Neural progenitor cell (in vitro differentiated cells): Measurements from ENCODE around the gene CCDC71L. TPM values are rescaled to one million over a fixed set of nuclear protein-coding genes. Genes with fewer than 3 reads are reported as not detected.
"Not testable (repeated sequence)": the region's sequence is repeated elsewhere in the genome, so short reads cannot be mapped to it uniquely, and the experiment has no call there.

Source experiments
- DNase-seq: peaks from one replicate; pipeline ENCODE4 v3.0.0-alpha.2; 2016; ENCODE audit warnings: low spot score
- H2AFZ ChIP-seq: fragments of 200-600 bp; sonication (generic); replicated peaks from 2 replicates; pipeline ENCODE4 v1.6.1; 2016; ENCODE audit warnings: antibody characterized with exemption
- H3F3A ChIP-seq: fragments of 200-600 bp; sonication (generic); 2 replicates; pipeline ENCODE4 v1.6.1; 2016; ENCODE audit warnings: antibody characterized with exemption, low read depth
- H3K27ac ChIP-seq: fragments of 200-600 bp; sonication (generic); 2 replicates; pipeline ENCODE4 v1.5.1; 2016; ENCODE audit warnings: mild to moderate bottlenecking
- H3K27me3 ChIP-seq: fragments of 200-600 bp; sonication (generic); 2 replicates; pipeline ENCODE4 v1.6.1; 2016; ENCODE audit warnings: mild to moderate bottlenecking, moderate library complexity
- H3K36me3 ChIP-seq: fragments of 200-600 bp; sonication (generic); 2 replicates; pipeline ENCODE4 v1.5.1; 2016
- H3K4me1 ChIP-seq: fragments of 200-600 bp; sonication (generic); 2 replicates; pipeline ENCODE4 v1.6.1; 2016; ENCODE audit warnings: mixed run types
- H3K4me2 ChIP-seq: fragments of 200-600 bp; sonication (generic); 2 replicates; pipeline ENCODE4 v1.6.1; 2016
- H3K4me3 ChIP-seq: fragments of 200-600 bp; sonication (generic); 2 replicates; pipeline ENCODE4 v1.5.1; 2016
- H3K79me2 ChIP-seq: fragments of 200-600 bp; sonication (generic); 2 replicates; pipeline ENCODE4 v1.6.1; 2016; ENCODE audit warnings: low read depth
- H3K9ac ChIP-seq: fragments of 200-600 bp; sonication (generic); 2 replicates; pipeline ENCODE4 v1.6.1; 2016
- H3K9me3 ChIP-seq: fragments of 200-600 bp; sonication (generic); 2 replicates; pipeline ENCODE4 v1.5.1; 2016; ENCODE audit warnings: low read depth
- H4K20me1 ChIP-seq: fragments of 200-600 bp; sonication (generic); 2 replicates; pipeline ENCODE4 v1.6.1; 2016; ENCODE audit warnings: low read depth
- H3K27ac Mint-ChIP-seq: 3 replicates; pipeline ENCODE4 v1.8.0; 2021; ENCODE audit warnings: mixed read lengths
- H3K27me3 Mint-ChIP-seq: 2 replicates; pipeline ENCODE4 v1.8.0; 2022; ENCODE audit warnings: low read depth, mild to moderate bottlenecking, inconsistent platforms, moderate library complexity, mixed read lengths; ENCODE audit not compliant: insufficient read depth
- H3K36me3 Mint-ChIP-seq: 3 replicates; pipeline ENCODE4 v1.8.0; 2021; ENCODE audit warnings: mixed read lengths
- H3K4me1 Mint-ChIP-seq: 3 replicates; pipeline ENCODE4 v1.8.0; 2021; ENCODE audit warnings: mixed read lengths
- H3K4me3 Mint-ChIP-seq: 3 replicates; pipeline ENCODE4 v1.8.0; 2021; ENCODE audit warnings: mild to moderate bottlenecking, moderate library complexity, mixed read lengths
- H3K9me3 Mint-ChIP-seq: 3 replicates; pipeline ENCODE4 v1.8.0; 2020; ENCODE audit warnings: mixed read lengths
- CTCF ChIP-seq: fragments of 200-600 bp; sonication (generic); IDR thresholded peaks from 2 replicates; pipeline ENCODE4 v1.5.1; 2017; ENCODE audit warnings: antibody characterized with exemption, mild to moderate bottlenecking
- EZH2 ChIP-seq: fragments of 200-600 bp; sonication (generic); IDR thresholded peaks from 2 replicates; pipeline ENCODE4 v1.6.1; 2017; ENCODE audit warnings: antibody characterized with exemption, mild to moderate bottlenecking, moderate library complexity
- EZH2phosphoT487 ChIP-seq: fragments of 200-600 bp; sonication (generic); IDR thresholded peaks from 2 replicates; pipeline ENCODE4 v1.6.1; 2017; ENCODE audit warnings: antibody characterized with exemption
- total RNA-seq: library from RNA; depleted of rRNA; stranded (reverse); fragments of >200 nt; gene quantifications from 2 replicates; pipeline ENCODE4 v1.2.3, GENCODE V29; 2015; ENCODE audit warnings: low replicate concordance

CCDC71L gene
- total RNA-seq, 1 donor from 2014 or later: 23.8 TPM

GRCh38 chr7:106671930-106672329, 11.0 kb upstream of the CCDC71L start:
- not testable (repeated sequence) for DNase-seq, H4K20me1 ChIP-seq, H3K27ac Mint-ChIP-seq, H3K27ac ChIP-seq, H3K27me3 ChIP-seq, H3K36me3 Mint-ChIP-seq, H3K4me1 ChIP-seq, H3K4me1 Mint-ChIP-seq, H3K4me3 ChIP-seq, H3K27me3 Mint-ChIP-seq, H3K4me2 ChIP-seq, H3K9me3 Mint-ChIP-seq, H3K4me3 Mint-ChIP-seq, H3K79me2 ChIP-seq, H3K9me3 ChIP-seq, H3K9ac ChIP-seq, H3K36me3 ChIP-seq, H3F3A ChIP-seq, H2AFZ ChIP-seq

DNA sequence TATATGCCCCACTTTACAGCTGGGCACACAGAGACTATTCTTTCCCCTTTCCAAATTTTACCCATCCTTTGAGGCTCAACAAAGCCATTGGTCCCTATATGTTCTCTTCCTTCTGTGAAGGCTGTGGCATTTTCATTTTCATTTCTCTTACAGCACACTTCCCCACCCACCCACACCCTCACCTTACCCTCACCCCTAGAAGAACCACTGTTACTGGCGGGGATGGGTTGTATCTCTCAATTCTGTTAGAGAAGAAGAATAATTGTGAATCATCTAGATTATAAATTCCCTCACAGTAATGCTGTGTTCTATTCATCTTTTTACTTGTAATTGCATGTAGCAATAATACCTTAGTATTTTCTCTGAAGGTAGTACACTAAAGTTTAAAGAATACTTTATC, 10.2 kb upstream of the CCDC71L start:
- TF ChIP-seq EZH2phosphoT487: no peak
- TF ChIP-seq CTCF: no peak
- TF ChIP-seq EZH2: no peak
- no peaks in the 10 kb centered on the region for H3K79me2 ChIP-seq
- no peak overlapping the region for H3K27ac ChIP-seq
- no peak overlapping the region for H3K4me3 ChIP-seq
- H2AFZ ChIP-seq: no peak overlapping the region
- Mint-ChIP-seq H3K27me3 (no peaks in the 10 kb centered on the region), H3K27ac (no peak overlapping the region), H3K36me3 (no peaks in the 10 kb centered on the region), H3K4me3 (no peak overlapping the region), H3K4me1 (no peaks in the 10 kb centered on the region), H3K9me3 (peaks cover 3% of the 10 kb centered on the region)
- no peaks in the 10 kb centered on the region for H3K27me3 ChIP-seq
- DNase-seq: no peak
- H4K20me1 ChIP-seq: no peaks in the 10 kb centered on the region
- H3K9ac ChIP-seq: no peak overlapping the region
- H3K9me3 ChIP-seq: no peaks in the 10 kb centered on the region
- H3K4me1 ChIP-seq: no peaks in the 10 kb centered on the region
- no peaks in the 10 kb centered on the region for H3K36me3 ChIP-seq
- H3F3A ChIP-seq: no peaks in the 10 kb centered on the region
- H3K4me2 ChIP-seq: no peak overlapping the region

GRCh38 chr7:106668861-106669524, 8.0 kb upstream of the CCDC71L start:
- H3K9ac ChIP-seq: no peak overlapping the region
- Mint-ChIP-seq H3K36me3 (no peaks in the 10 kb centered on the region), H3K4me3 (no peak overlapping the region), H3K9me3 (peaks cover 8% of the 10 kb centered on the region), H3K27ac (no peak overlapping the region), H3K4me1 (no peaks in the 10 kb centered on the region), H3K27me3 (no peaks in the 10 kb centered on the region)
- H3K4me3 ChIP-seq: no peak overlapping the region
- H3K79me2 ChIP-seq: no peaks in the 10 kb centered on the region
- no peaks in the 10 kb centered on the region for H4K20me1 ChIP-seq
- no peak overlapping the region for H3K4me2 ChIP-seq
- TF ChIP-seq CTCF (no peak), EZH2 (no peak), EZH2phosphoT487 (no peak)
- H3K36me3 ChIP-seq: no peaks in the 10 kb centered on the region
- no peaks in the 10 kb centered on the region for H3F3A ChIP-seq
- H3K4me1 ChIP-seq: no peaks in the 10 kb centered on the region
- H2AFZ ChIP-seq: no peak overlapping the region
- DNase-seq: no peak
- no peaks in the 10 kb centered on the region for H3K27me3 ChIP-seq
- H3K27ac ChIP-seq: no peak overlapping the region
- no peaks in the 10 kb centered on the region for H3K9me3 ChIP-seq

DNA sequence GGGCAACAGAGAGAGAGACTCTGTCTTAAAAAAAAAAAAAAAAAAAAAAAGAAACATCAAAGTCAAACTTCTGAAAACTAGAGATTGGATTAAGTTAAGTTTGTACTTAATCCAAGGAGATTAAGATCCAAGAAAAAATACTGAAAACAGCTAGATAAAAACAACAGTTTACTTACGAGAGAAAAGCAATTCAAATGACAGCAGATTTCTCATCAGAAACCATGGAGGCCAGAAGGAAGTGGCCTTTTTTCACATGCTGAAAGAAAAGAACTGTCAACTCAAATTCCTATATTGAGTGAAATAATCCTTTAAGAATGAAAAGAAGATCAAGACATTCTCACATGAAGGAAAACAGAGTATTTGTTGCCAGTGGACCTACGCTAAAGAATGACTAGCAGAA, 5.4 kb upstream of the CCDC71L start:
- peaks cover 10% of the 10 kb centered on the region for H3K9me3 Mint-ChIP-seq
- no peaks in the 10 kb centered on the region for H3K27me3 Mint-ChIP-seq
- Histone ChIP-seq H3K9ac (no peak overlapping the region), H3F3A (peaks cover 8% of the 10 kb centered on the region), H4K20me1 (no peaks in the 10 kb centered on the region), H3K27ac (no peak overlapping the region), H3K36me3 (no peaks in the 10 kb centered on the region), H3K4me3 (no peak overlapping the region), H3K79me2 (no peaks in the 10 kb centered on the region), H3K27me3 (no peaks in the 10 kb centered on the region), H2AFZ (no peak overlapping the region), H3K9me3 (no peaks in the 10 kb centered on the region), H3K4me2 (no peak overlapping the region), H3K4me1 (no peaks in the 10 kb centered on the region)
- peaks cover 2% of the 10 kb centered on the region for H3K4me1 Mint-ChIP-seq
- no peak overlapping the region for H3K27ac Mint-ChIP-seq
- no peaks in the 10 kb centered on the region for H3K36me3 Mint-ChIP-seq
- no peak overlapping the region for H3K4me3 Mint-ChIP-seq
- TF ChIP-seq CTCF: no peak
- TF ChIP-seq EZH2: no peak
- no peak for TF ChIP-seq EZH2phosphoT487
- DNase-seq: no peak
